GM18861 (cell line): Measurements from ENCODE around the gene NOL3.

Source experiments
- ATAC-seq: cut with Tn5 transposase; IDR thresholded peaks from one replicate; pipeline ENCODE4 v1.9.1; 2021; ENCODE audit not compliant: unreplicated experiment

Gene NOL3

GRCh38 chr16:67188323-67188722, 18.0 kb downstream of the NOL3 start:
- ATAC-seq, result no peak

DNA sequence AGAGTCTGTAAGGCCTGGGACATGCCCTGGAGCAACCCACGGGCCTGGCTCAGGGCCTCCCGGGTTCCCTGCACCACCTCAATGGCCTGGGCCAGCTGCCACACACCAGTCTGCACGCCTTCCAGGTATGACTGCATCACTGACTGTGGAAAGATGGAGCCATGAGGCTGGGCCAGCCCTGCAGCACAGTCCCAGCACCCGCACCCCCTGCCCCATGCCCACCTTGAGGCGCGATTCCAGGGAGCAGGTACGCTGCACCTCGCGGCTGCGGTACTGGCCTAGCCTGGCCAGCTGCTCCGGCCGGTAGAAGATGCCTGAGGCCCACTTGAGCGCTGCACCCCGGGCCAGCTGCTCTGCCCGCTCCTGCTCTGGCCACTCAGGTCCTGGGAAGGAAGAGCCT, 18.5 kb downstream of the NOL3 start:
- no peak for ATAC-seq

DNA sequence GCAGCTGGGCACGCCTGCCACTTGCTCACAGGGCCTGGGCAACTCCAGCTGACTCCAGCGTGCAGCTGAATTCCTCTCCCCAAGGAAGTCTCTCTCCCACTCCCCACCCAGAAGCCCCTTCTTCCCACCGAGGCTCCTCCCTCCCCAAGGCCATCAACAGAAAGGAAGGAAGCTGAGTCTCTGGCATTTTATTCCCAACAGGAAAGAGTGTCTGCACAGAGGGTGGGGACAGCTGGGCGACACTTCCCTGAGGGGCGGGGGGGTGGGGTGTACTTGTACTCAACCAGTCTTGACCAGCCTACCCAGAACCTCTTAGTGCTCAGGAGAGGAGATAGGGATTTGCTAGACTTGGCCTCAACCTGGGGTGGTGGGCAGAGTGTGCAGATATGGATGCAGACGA, 19.7 kb downstream of the NOL3 start, which contains the start of gene EXOC3L1:
Gene EXOC3L1, minus strand, starts transcription at position 96 of the 400 bp plus-strand sequence. CDS start 460 bp downstream, outside the sequence.
- no peak for ATAC-seq

- ATAC-seq, result no peak
Observed at GRCh38 chr16:67190448-67191399, 20.4 kb downstream of the NOL3 start.

DNA sequence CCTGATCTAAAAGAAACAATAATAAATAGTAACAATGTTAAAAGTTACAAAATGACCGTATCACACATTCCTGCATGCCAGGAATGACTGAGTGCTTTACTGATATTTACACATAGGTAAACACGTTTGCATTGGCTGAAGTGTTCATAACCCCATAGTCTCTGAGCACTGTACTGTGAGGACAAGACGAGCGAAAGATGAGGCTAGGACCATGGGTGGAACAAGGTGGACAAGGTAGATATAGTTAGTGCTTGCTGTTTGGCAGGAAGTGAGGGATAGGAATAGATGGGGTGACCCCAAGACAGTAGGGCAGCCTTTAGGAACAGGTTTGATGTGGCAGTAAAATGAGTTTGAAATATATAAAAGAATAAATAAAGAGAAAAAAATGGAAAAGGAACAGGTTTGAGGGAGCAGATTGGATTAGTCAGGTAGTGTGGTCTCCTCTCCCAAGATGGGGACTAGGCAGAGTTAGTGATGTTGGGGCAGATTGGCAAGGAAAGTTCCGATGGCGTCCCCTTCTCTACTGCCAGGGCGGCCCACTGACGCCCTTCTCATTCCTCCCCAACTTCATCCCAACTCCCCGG, 21.2 kb downstream of the NOL3 start:
- peak; percentile 10 for ATAC-seq

GRCh38 chr16:67191995-67192681, 21.8 kb downstream of the NOL3 start, which contains the start of gene E2F4:
Gene E2F4, plus strand, starts transcription at chr16:67192155. Its CDS starts 73 bp downstream, at chr16:67192228.
- ATAC-seq, result peak; percentile 77

GRCh38 chr16:67192781-67193361, 22.5 kb downstream of the NOL3 start:
- no peak for ATAC-seq

- ATAC-seq, result no peak
Observed at GRCh38 chr16:67193536-67193935, 23.2 kb downstream of the NOL3 start.

- no peak for ATAC-seq
Observed at GRCh38 chr16:67194260-67194659, 23.9 kb downstream of the NOL3 start.

DNA sequence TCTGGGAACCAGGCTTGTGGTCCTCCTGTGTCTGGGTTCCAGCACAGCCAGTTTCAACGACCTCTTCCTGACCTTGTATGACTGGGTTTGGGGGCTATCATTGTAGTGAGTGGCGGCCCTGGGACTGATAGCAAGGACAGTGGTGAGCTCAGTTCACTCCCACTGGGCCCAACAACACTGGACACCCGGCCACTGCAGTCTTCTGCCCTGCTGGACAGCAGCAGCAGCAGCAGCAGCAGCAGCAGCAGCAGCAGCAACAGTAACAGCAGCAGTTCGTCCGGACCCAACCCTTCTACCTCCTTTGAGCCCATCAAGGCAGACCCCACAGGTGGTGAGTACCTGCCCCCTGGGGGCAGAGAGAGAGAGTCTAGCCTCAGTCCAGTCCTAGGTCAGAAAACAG, 25.3 kb downstream of the NOL3 start:
- no peak for ATAC-seq

DNA sequence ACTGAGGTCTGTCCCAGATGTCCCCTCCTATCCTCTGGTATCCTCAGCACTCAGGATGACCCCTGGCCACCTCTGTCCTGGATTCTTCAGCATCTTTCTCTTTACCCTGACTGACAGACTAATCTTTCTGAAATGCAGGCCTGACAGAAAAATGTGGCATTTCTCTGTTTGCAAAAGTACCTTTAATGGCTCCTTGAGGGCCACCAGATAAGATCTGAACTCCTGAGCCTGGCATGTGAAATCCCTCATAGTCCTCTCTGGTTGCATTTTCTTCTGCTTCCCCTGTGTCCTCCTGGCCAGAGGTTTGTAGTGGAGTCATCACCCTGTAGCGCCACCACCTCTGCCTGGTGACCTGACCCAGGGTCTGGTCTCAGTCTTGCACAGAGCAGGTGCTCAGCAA, 26.5 kb downstream of the NOL3 start:
- no peak for ATAC-seq

- ATAC-seq, result no peak
Observed at GRCh38 chr16:67197704-67198103, 27.4 kb downstream of the NOL3 start.

- ATAC-seq, result no peak
Observed at GRCh38 chr16:67198238-67198734, 27.9 kb downstream of the NOL3 start.

DNA sequence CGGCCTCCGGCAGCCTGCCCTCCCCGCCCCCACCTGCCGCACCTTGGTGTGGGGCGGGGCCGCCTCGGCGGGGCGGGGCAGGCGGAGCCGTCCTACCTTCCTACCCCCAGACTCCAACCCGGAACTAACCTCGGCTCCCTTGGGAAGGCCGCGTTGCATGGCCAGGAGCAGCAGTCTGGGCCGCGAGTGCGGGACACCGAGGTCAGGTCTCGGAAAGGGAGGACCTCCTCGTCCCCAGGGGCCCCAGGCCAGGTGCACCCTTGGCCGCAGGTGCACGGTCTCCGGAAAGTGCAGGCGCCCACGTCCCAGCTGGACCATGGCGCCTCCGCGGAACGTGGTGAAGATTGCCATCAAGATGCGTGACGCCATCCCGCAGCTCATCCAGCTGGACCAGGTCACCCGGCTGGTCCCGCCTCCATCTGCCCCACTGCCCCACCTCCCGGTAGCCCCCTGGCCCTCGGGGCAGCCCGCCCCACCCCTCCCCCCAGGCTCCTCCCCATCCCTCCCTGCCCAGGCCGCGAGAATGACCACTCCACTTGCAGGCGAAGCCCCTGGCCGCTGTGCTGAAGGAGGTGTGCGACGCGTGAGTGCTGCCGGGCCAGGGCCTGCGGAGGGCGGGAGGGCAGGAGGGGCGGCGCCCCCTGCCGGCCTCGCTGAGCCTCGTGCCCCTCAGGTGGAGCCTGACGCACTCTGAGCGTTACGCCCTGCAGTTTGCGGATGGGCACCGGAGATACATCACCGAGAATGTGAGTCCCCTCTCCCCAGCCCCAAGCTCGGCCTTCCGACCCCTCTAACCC, 28.9 kb downstream of the NOL3 start, which contains the start of gene ELMO3:
Gene ELMO3, plus strand, starts transcription at position 121 of the 797 bp plus-strand sequence. Its CDS starts 196 bp downstream, at position 317.
- ATAC-seq, result no peak

DNA sequence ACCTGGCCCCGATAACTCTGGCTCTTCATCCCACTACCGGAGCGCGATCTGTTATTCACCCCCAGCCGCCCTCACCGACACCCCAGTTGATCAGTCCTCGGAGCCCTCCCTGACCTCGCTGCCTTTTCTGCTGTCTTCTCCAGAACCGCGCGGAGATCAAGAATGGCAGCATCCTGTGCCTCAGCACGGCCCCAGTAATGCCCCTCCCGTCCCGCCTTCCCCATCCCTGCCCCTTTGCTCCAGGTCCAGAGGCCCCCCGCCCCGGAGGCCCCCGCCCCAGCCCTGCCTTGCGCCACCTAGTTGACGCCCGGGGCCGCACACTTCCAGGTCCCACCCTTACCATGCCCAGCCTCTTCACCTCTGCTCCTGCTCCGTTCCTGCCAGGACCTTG, 29.5 kb downstream of the NOL3 start:
- no peak for ATAC-seq

- no peak for ATAC-seq
Observed at GRCh38 chr16:67200491-67200890, 30.2 kb downstream of the NOL3 start.

- ATAC-seq, result no peak
Observed at GRCh38 chr16:67201411-67202345, 31.3 kb downstream of the NOL3 start.

DNA sequence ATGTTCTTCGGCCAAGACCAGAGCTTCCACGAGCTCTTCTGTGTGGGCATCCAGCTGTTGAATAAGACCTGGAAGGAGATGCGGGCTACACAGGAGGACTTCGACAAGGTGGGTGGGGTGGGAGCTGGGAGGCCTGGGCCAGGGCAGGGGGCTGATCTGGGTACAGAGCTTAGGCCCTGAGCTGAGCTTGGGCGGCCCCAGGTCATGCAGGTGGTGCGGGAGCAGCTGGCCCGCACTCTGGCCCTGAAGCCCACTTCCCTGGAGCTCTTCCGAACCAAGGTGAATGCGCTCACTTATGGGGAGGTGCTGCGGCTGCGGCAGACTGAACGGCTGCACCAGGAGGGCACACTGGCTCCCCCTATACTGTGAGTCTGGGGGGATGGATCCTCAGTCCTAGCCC, 32.1 kb downstream of the NOL3 start:
- ATAC-seq, result no peak

GRCh38 chr16:67202956-67203493, 32.7 kb downstream of the NOL3 start:
- ATAC-seq, result no peak
